Melanocyte of skin (primary cell): ENCODE data around the gene RNF168. TPM values are rescaled to one million over a fixed set of nuclear protein-coding genes. Genes with fewer than 3 reads are reported as not detected.

Experiments used
- small RNA-seq, 2 donors: library from RNA; depleted of rRNA; stranded (forward); fragments of <200 nt; gene quantifications; one replicate each; pipeline ENCODE3, GENCODE V24; 2012
- total RNA-seq, 2 donors: library from RNA; depleted of rRNA; stranded (reverse); fragments of >200 nt; gene quantifications; 2 replicates each; pipeline ENCODE4 v1.2.3, GENCODE V29; 2012

The RNF168 gene, protein sequence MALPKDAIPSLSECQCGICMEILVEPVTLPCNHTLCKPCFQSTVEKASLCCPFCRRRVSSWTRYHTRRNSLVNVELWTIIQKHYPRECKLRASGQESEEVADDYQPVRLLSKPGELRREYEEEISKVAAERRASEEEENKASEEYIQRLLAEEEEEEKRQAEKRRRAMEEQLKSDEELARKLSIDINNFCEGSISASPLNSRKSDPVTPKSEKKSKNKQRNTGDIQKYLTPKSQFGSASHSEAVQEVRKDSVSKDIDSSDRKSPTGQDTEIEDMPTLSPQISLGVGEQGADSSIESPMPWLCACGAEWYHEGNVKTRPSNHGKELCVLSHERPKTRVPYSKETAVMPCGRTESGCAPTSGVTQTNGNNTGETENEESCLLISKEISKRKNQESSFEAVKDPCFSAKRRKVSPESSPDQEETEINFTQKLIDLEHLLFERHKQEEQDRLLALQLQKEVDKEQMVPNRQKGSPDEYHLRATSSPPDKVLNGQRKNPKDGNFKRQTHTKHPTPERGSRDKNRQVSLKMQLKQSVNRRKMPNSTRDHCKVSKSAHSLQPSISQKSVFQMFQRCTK
- 10 to 100 TPM; 12.4 to 16.0 TPM for total RNA-seq

DNA sequence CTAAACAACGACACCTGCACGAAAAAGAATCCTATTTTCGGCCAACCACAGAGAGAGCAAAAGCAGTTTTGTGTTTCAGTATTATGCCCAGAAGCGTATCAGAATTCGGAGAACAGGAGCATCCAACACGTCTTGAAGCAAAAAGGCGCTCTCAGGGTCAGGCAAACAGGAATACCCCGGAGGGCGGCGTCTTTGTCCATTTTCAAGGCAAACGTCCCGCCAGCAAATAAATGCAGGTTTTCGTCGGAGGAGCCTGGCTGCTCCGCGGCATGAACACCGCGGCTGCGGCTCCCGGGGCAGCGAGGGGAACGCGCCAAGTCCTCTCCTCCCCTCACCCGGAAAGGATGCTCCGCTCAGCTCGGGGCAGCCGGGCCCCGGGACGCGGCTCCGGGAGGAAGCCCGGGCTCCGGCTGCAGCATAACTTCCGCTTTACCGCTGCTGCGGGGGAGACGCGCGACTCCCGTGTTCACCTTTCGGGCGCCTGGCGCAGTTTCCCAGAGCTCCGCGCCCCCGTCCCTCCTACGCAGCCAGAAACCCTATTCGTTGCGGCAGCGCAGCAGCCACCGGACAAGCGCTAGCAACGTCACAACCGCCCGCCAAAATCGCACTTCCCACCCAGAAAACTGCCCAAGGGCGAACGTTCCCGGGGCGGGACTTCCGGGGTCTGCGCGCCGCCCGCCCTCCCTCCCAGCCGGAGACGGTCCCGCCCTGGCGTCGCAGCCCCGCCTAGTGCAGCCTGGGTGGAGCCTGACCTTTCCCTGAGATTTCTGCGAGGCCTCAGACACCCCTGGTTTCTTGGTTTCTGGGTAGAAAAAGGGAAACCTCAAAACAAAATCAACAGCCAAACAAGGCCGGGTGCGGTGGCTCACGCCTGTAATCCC, at the start of gene RNF168:
Gene RNF168 (minus strand): TSS at position 573 of the 881 bp plus-strand sequence. CDS start 595 bp downstream, outside the sequence.

DNA sequence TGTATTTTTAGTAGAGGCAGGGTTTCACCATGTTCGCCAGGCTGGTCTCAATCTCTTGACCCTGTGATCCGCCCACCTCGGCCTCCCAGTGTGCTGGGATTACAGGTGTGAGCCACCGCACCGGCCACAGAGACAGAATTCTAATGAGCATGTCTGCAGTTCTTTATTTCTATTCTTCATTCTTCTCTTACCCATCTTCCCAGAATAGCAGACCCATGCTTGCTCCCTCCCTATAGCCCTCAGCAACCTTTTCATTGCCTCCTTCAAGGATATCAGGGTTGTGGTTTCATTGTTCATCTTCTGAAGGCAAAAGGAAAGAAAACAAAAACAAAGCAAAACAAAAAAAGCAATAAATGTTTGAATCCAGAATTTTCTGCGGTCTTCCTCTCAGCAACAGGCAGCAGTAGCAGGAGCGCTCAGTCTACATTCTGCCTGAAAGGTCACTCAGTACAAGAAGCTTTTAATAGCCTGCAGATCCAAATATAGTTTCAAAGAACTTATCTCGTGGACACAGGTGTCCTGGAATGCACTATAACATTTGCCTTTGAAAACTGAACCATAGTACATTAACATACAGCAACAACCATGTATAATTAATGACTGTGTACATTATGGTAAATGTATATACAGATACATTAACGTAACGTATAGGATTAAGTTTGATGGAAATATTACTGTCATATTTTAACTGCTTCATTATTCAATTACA, 11.5 kb upstream of the RNF168 start, which contains the start of gene SMCO1:
Gene SMCO1 (minus strand): TSS at position 434 of the 709 bp plus-strand sequence. CDS start 137 bp downstream, at position 297.

GRCh38 chr3:196432137-196432879, 71.3 kb downstream of the RNF168 start, which contains the start of gene UBXN7:
TSS of gene UBXN7 (minus strand) at chr3:196432427. CDS start at chr3:196432399, 28 bp downstream.

Small RNAs within 50 kb of the gene (small RNA-seq; reads per million reads assigned to genes)
- 0 reads per million in 2 donors for gene AC083822.1
- gene AC117490.1 = 0 reads per million in 2 donors
- gene RPS29P3 = 0 reads per million in 2 donors

Other genes starting within 250 kb of the RNF168 start
- 100 to 1,000 TPM in 1 of 2 donors, 10 to 100 TPM in 1; 79.8 to 110 TPM for gene PCYT1A, start 216.0 kb downstream of the RNF168 start, total RNA-seq
- gene DYNLT2B, start 185.5 kb downstream of the RNF168 start, total RNA-seq = 1 to 10 TPM; 3.7 to 5.5 TPM
- gene TM4SF19, start 165.4 kb downstream of the RNF168 start, total RNA-seq = 1 to 10 TPM in 1 of 2 donors, not detected in 1; 1.7 TPM
- gene UBXN7, start 71.3 kb downstream of the RNF168 start, total RNA-seq = 10 to 100 TPM; 11.7 to 20.6 TPM
- not detected for gene SMCO1, start 11.6 kb upstream of the RNF168 start, total RNA-seq
- 1 to 10 TPM; 5.2 to 7.3 TPM for gene WDR53, start 64.8 kb upstream of the RNF168 start, total RNA-seq
- 10 to 100 TPM in 1 of 2 donors, 1 to 10 TPM in 1; 6.2 to 11.7 TPM for gene FBXO45, start 64.9 kb upstream of the RNF168 start, total RNA-seq
- gene NRROS, start 135.9 kb upstream of the RNF168 start, total RNA-seq = 10 to 100 TPM; 10.3 to 16.0 TPM
- 1 to 10 TPM; 4.3 to 5.9 TPM for gene CEP19, start 208.5 kb upstream of the RNF168 start, total RNA-seq
- gene PIGX, start 208.6 kb upstream of the RNF168 start, total RNA-seq = 10 to 100 TPM; 32.6 to 49.9 TPM
- 10 to 100 TPM; 27.5 to 38.6 TPM for gene PAK2, start 236.1 kb upstream of the RNF168 start, total RNA-seq